Transverse colon (tissue), 4 donors: ENCODE measurements around the gene DMBT1.

Experiments
- CTCF ChIP-seq, 5 experiments: fragments of 200-600 bp in 3 of 5; fragments of 450-650 bp in 2 of 5; sonication (generic) in 3 of 5; IDR thresholded peaks; 1 replicate in 2 of 5; 2 replicates in 3 of 5; pipeline ENCODE4 v1.5.1; 2016 to 2017; ENCODE audit warnings: antibody characterized with exemption in 5 of 5, inconsistent platforms in 3 of 5, mild to moderate bottlenecking in 2 of 5, moderate library complexity in 1 of 5
- POLR2A ChIP-seq: fragments of 450-650 bp; IDR thresholded peaks from one replicate; pipeline ENCODE4 v1.6.1; 2016; ENCODE audit warnings: antibody characterized with exemption, mild to moderate bottlenecking, moderate library complexity
- POLR2AphosphoS5 ChIP-seq, 3 donors: sonication (generic); formaldehyde crosslinking; IDR thresholded peaks; one replicate each; pipeline ENCODE4 v1.6.1; 2016; ENCODE audit warnings: antibody characterized with exemption in 3 of 3

- no peak for TF ChIP-seq CTCF (IDR thresholded peaks at IDR 0.05)
- no peak for TF ChIP-seq POLR2A
- TF ChIP-seq POLR2AphosphoS5 (IDR thresholded peaks at IDR 0.05), result no peak
Observed at GRCh38 chr10:122689146-122689820, 128.7 kb downstream of the DMBT1 start.
